ENCODE measurements around the gene CD300H.
"Not testable (repeated sequence)": the region's sequence is repeated elsewhere in the genome, so short reads cannot be mapped to it uniquely, and the experiment has no call there.

CD300H gene

GRCh38 chr17:74525465-74525725 is 41.9 kb downstream of the CD300H start:
- DNase-seq, result no peak

GRCh38 chr17:74524653-74525464 is 42.5 kb downstream of the CD300H start:
- DNase-seq, result no peak

- no peak for DNase-seq
Measured at GRCh38 chr17:74523308-74523707, 44.0 kb downstream of the CD300H start.

GRCh38 chr17:74522381-74523105 is 44.8 kb downstream of the CD300H start:
- no peak for DNase-seq

GRCh38 chr17:74521701-74522201 is 45.6 kb downstream of the CD300H start:
- DNase-seq, result no peak

- DNase-seq, result no peak
Measured at GRCh38 chr17:74520790-74521480, 46.4 kb downstream of the CD300H start.

- DNase-seq, result no peak
Measured at GRCh38 chr17:74520016-74520434, 47.3 kb downstream of the CD300H start.

- not testable (repeated sequence) for DNase-seq
Measured at GRCh38 chr17:74518413-74518981, 48.8 kb downstream of the CD300H start.

GRCh38 chr17:74516561-74517328 is 50.6 kb downstream of the CD300H start:
- DNase-seq, result no peak

GRCh38 chr17:74515941-74516340 is 51.4 kb downstream of the CD300H start:
- DNase-seq, result no peak

GRCh38 chr17:74514632-74515334 is 52.5 kb downstream of the CD300H start:
- DNase-seq, result peak; percentile 100

GRCh38 chr17:74513987-74514631 is 53.2 kb downstream of the CD300H start:
- DNase-seq, result peak; percentile 100

GRCh38 chr17:74512624-74513091 is 54.7 kb downstream of the CD300H start:
- no peak for DNase-seq

- no peak for DNase-seq
Measured at GRCh38 chr17:74512036-74512435, 55.3 kb downstream of the CD300H start.

Measured in DMS153 (cell line).